ENCODE results near the gene CA10.

CA10 gene

GRCh38 chr17:51674579-51675255 is 483.8 kb downstream of the CA10 start:
- no peak for DNase-seq (ENCODE audit: low read depth in 1 of 2, low spot score in 1 of 2)
- H3K4me3 ChIP-seq (replicated peaks; ENCODE audit: insufficient read depth, low read length) = no peak overlapping the region
- no peak overlapping the region for H3K27ac ChIP-seq (replicated peaks)
- TF ChIP-seq POLR2AphosphoS5 (IDR thresholded peaks at IDR 0.05; ENCODE audit: low read depth) (no peak), REST (IDR thresholded peaks at IDR 0.05; ENCODE audit: insufficient replicate concordance, low read depth) (no peak), GABPA (IDR thresholded peaks at IDR 0.05; ENCODE audit: low read depth) (no peak), SPI1 (IDR thresholded peaks at IDR 0.05; ENCODE audit: borderline replicate concordance, low read depth) (no peak)
- TF ChIP-seq, protein P1, sequence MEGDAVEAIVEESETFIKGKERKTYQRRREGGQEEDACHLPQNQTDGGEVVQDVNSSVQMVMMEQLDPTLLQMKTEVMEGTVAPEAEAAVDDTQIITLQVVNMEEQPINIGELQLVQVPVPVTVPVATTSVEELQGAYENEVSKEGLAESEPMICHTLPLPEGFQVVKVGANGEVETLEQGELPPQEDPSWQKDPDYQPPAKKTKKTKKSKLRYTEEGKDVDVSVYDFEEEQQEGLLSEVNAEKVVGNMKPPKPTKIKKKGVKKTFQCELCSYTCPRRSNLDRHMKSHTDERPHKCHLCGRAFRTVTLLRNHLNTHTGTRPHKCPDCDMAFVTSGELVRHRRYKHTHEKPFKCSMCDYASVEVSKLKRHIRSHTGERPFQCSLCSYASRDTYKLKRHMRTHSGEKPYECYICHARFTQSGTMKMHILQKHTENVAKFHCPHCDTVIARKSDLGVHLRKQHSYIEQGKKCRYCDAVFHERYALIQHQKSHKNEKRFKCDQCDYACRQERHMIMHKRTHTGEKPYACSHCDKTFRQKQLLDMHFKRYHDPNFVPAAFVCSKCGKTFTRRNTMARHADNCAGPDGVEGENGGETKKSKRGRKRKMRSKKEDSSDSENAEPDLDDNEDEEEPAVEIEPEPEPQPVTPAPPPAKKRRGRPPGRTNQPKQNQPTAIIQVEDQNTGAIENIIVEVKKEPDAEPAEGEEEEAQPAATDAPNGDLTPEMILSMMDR (IDR thresholded peaks at IDR 0.05; ENCODE audit: insufficient read depth, low read length) = no peak
- no peaks in the 10 kb centered on the region for H3K27me3 ChIP-seq (ENCODE audit: insufficient read depth, poor library complexity, severe bottlenecking)

GRCh38 chr17:51673070-51673469 is 485.4 kb downstream of the CA10 start:
- TF ChIP-seq SPI1 (IDR thresholded peaks at IDR 0.05; ENCODE audit: borderline replicate concordance, low read depth) (no peak), REST (IDR thresholded peaks at IDR 0.05; ENCODE audit: insufficient replicate concordance, low read depth) (no peak), GABPA (IDR thresholded peaks at IDR 0.05; ENCODE audit: low read depth) (no peak), POLR2AphosphoS5 (IDR thresholded peaks at IDR 0.05; ENCODE audit: low read depth) (no peak)
- TF ChIP-seq, protein P1 (IDR thresholded peaks at IDR 0.05; ENCODE audit: insufficient read depth, low read length) = no peak
- no peak overlapping the region for H3K27ac ChIP-seq (replicated peaks)
- no peaks in the 10 kb centered on the region for H3K27me3 ChIP-seq (ENCODE audit: insufficient read depth, poor library complexity, severe bottlenecking)
- no peak for DNase-seq (ENCODE audit: low read depth in 1 of 2, low spot score in 1 of 2)
- no peak overlapping the region for H3K4me3 ChIP-seq (replicated peaks; ENCODE audit: insufficient read depth, low read length)

- Histone ChIP-seq H3K27me3 (ENCODE audit: insufficient read depth, poor library complexity, severe bottlenecking) (no peaks in the 10 kb centered on the region), H3K4me3 (replicated peaks; ENCODE audit: insufficient read depth, low read length) (no peak overlapping the region), H3K27ac (replicated peaks) (no peak overlapping the region)
- DNase-seq (ENCODE audit: low read depth in 1 of 2, low spot score in 1 of 2) = no peak
- TF ChIP-seq POLR2AphosphoS5 (IDR thresholded peaks at IDR 0.05; ENCODE audit: low read depth) (no peak), GABPA (IDR thresholded peaks at IDR 0.05; ENCODE audit: low read depth) (no peak), SPI1 (IDR thresholded peaks at IDR 0.05; ENCODE audit: borderline replicate concordance, low read depth) (no peak), REST (IDR thresholded peaks at IDR 0.05; ENCODE audit: insufficient replicate concordance, low read depth) (no peak)
- TF ChIP-seq, protein P1 (IDR thresholded peaks at IDR 0.05; ENCODE audit: insufficient read depth, low read length) = no peak
Measured at GRCh38 chr17:51672065-51672464, 486.4 kb downstream of the CA10 start.

Measured in HL-60 (cell line).